ENCODE results near the gene CBLIF. TPM values are rescaled to one million over a fixed set of nuclear protein-coding genes. Genes with fewer than 3 reads are reported as not detected.
"Not testable (repeated sequence)": the region's sequence is repeated elsewhere in the genome, so short reads cannot be mapped to it uniquely, and the experiment has no call there.

CBLIF gene
- total RNA-seq, 3 donors from 2014 or later: not detected

- H3K4me1 ChIP-seq: peaks cover 0 to 15% of the 10 kb centered on the region in 2 donors
- no peaks in the 10 kb centered on the region for H3K9me3 ChIP-seq
- H3K36me3 ChIP-seq: no peaks in the 10 kb centered on the region
- intact Hi-C loops (cut with DNase I; ENCODE audit: low total_unique reads): no loop called here
- H3K27ac ChIP-seq: peak overlapping the region; percentile 42 to 73
- no peak overlapping the region for H3K4me3 ChIP-seq
- DNase-seq (ENCODE audit: low spot score in 2 of 2): no peak
- H3K27me3 ChIP-seq: no peaks in the 10 kb centered on the region
- TF ChIP-seq POLR2AphosphoS5 (IDR thresholded peaks at IDR 0.05) (no peak), CTCF (IDR thresholded peaks at IDR 0.05) (no peak), POLR2A (IDR thresholded peaks at IDR 0.05) (no peak)
These were observed 58.1 kb downstream of the CBLIF start for GRCh38 chr11:59787255-59787588.

- intact Hi-C loops (cut with DNase I; ENCODE audit: low total_unique reads): no loop called here
- no peaks in the 10 kb centered on the region for H3K36me3 ChIP-seq
- H3K4me1 ChIP-seq: peaks cover 0 to 15% of the 10 kb centered on the region in 2 donors
- H3K9me3 ChIP-seq: no peaks in the 10 kb centered on the region
- no peak overlapping the region for H3K27ac ChIP-seq
- no peaks in the 10 kb centered on the region for H3K27me3 ChIP-seq
- TF ChIP-seq POLR2AphosphoS5 (IDR thresholded peaks at IDR 0.05) (no peak), CTCF (IDR thresholded peaks at IDR 0.05) (no peak), POLR2A (IDR thresholded peaks at IDR 0.05) (no peak)
- DNase-seq (ENCODE audit: low spot score in 2 of 2): no peak
- no peak overlapping the region for H3K4me3 ChIP-seq
These were observed 59.5 kb downstream of the CBLIF start for GRCh38 chr11:59785818-59786217.

- H3K36me3 ChIP-seq; intact Hi-C loops (cut with DNase I; ENCODE audit: low total_unique reads); H3K9me3 ChIP-seq; H3K4me3 ChIP-seq; H3K27me3 ChIP-seq; DNase-seq (ENCODE audit: low spot score in 2 of 2); H3K27ac ChIP-seq: not testable (repeated sequence)
- H3K4me1 ChIP-seq: peaks cover 0 to 15% of the 10 kb centered on the region in 2 donors
These were observed 60.9 kb downstream of the CBLIF start for GRCh38 chr11:59784441-59784840.

GRCh38 chr11:59783632-59784090, 61.6 kb downstream of the CBLIF start:
- intact Hi-C loops (cut with DNase I; ENCODE audit: low total_unique reads): no loop called here
- Histone ChIP-seq H3K27ac (no peak overlapping the region), H3K4me1 (peaks cover 0 to 15% of the 10 kb centered on the region in 2 donors), H3K9me3 (no peaks in the 10 kb centered on the region), H3K4me3 (no peak overlapping the region), H3K27me3 (no peaks in the 10 kb centered on the region), H3K36me3 (no peaks in the 10 kb centered on the region)
- no peak for DNase-seq (ENCODE audit: low spot score in 2 of 2)
- TF ChIP-seq POLR2A (IDR thresholded peaks at IDR 0.05) (no peak), CTCF (IDR thresholded peaks at IDR 0.05) (no peak), POLR2AphosphoS5 (IDR thresholded peaks at IDR 0.05) (no peak)

GRCh38 chr11:59782080-59782479, 63.2 kb downstream of the CBLIF start:
- Histone ChIP-seq H3K4me1 (peaks cover 0 to 6% of the 10 kb centered on the region in 2 donors), H3K4me3 (no peak overlapping the region), H3K36me3 (no peaks in the 10 kb centered on the region), H3K27ac (no peak overlapping the region), H3K9me3 (no peaks in the 10 kb centered on the region), H3K27me3 (no peaks in the 10 kb centered on the region)
- intact Hi-C loops (cut with DNase I; ENCODE audit: low total_unique reads): no loop called here
- no peak for TF ChIP-seq POLR2A (IDR thresholded peaks at IDR 0.05)
- no peak for TF ChIP-seq CTCF (IDR thresholded peaks at IDR 0.05)
- TF ChIP-seq POLR2AphosphoS5 (IDR thresholded peaks at IDR 0.05): no peak
- DNase-seq (ENCODE audit: low spot score in 2 of 2): no peak

- no peaks in the 10 kb centered on the region for H3K36me3 ChIP-seq
- TF ChIP-seq POLR2A (IDR thresholded peaks at IDR 0.05) (no peak), POLR2AphosphoS5 (IDR thresholded peaks at IDR 0.05) (no peak), CTCF (IDR thresholded peaks at IDR 0.05) (no peak)
- H3K4me1 ChIP-seq: no peaks in the 10 kb centered on the region
- no peak for DNase-seq (ENCODE audit: low spot score in 2 of 2)
- H3K9me3 ChIP-seq: no peaks in the 10 kb centered on the region
- H3K27ac ChIP-seq: no peak overlapping the region
- H3K4me3 ChIP-seq: no peak overlapping the region
- intact Hi-C loops (cut with DNase I; ENCODE audit: low total_unique reads): no loop called here
- no peaks in the 10 kb centered on the region for H3K27me3 ChIP-seq
These were observed 65.8 kb downstream of the CBLIF start for GRCh38 chr11:59779487-59779886.

All from breast epithelium (tissue), 4 donors.